Femur (tissue), 1 donor: ENCODE measurements around the gene MED16.
"Not testable (repeated sequence)": the region's sequence is repeated elsewhere in the genome, so short reads cannot be mapped to it uniquely, and the experiment has no call there.

Experiments
- DNase-seq: peaks from one replicate; pipeline ENCODE4 v3.0.0-alpha.2; 2017

The MED16 gene

GRCh38 chr19:852136-853013, 40.6 kb downstream of the MED16 start, which contains the start of gene ELANE:
Gene ELANE, plus strand, starts transcription at chr19:852303. Its CDS starts 26 bp downstream, at chr19:852329.
- DNase-seq, result no peak

DNA sequence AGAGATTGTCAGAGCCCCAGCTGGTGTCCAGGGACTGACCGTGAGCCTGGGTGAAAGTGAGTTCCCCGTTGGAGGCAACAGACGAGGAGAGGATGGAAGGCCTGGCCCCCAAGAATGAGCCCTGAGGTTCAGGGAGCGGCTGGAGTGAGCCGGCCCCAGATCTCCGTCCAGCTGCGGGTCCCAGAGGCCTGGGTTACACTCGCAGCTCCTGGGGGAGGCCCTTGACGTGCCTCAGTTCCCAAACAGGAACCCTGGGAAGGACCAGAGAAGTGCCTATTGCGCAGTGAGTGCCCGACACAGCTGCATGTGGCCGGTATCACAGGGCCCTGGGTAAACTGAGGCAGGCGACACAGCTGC, 42.0 kb downstream of the MED16 start:
- no peak for DNase-seq

- peak; percentile 89 for DNase-seq
These were observed 42.6 kb downstream of the MED16 start for GRCh38 chr19:850221-850978.

GRCh38 chr19:849195-849594, 43.8 kb downstream of the MED16 start:
- DNase-seq, result not testable (repeated sequence)

GRCh38 chr19:848386-848921, 44.5 kb downstream of the MED16 start:
- DNase-seq, result no peak

- DNase-seq, result no peak
These were observed 47.1 kb downstream of the MED16 start for GRCh38 chr19:845707-846521.

DNA sequence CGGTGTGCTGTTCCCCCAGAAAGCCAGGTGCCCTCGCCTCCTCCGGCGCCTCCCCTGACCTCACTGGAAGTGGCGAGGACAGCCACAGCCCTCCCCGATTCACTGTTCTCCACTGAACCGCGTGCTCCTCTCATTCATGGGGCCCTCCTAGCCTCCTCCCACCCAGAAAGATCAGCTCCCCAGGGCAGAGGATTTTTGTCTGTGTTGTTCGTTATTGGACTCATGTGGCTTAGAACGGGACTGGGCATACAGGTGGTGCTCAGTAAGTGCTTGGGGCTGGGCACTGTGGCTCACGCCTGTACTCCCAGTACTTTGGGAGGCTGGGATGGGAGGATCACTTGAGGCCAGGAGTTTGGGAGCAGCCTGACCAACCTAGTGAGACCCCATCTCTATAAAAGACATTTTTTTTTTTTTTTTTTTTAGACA, 48.4 kb downstream of the MED16 start:
- no peak for DNase-seq

DNA sequence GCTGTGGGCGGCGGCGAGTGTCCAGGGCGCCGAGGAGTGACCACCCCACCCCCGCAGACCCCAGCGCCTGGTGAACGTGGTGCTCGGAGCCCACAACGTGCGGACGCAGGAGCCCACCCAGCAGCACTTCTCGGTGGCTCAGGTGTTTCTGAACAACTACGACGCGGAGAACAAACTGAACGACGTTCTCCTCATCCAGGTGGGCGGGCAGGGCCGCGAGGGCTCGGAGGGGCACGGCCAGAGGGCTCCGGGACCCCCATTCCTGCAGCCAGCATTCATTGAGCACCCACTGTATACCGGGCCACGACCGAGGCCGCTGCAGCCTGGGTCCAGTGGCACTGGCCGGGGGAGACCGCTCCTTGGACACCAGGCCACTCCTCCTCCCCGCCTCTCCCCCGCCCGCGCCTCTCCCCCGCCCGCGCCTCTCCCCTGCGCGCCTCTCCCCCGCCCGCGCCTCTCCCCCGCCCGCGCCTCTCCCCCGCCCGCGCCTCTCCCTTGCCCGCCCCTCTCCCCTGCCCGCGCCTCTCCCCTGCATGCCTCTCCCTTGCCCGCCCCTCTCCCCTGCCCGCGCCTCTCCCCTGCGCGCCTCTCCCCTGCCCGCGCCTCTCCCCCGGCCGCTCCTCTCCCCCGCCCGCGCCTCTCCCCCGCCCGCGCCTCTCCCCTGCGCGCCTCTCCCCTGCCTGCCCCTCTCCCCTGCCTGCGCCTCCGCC, 49.0 kb downstream of the MED16 start:
- peak; percentile 18 for DNase-seq

GRCh38 chr19:843180-843835, 49.7 kb downstream of the MED16 start:
- DNase-seq, result peak; percentile 20

DNA sequence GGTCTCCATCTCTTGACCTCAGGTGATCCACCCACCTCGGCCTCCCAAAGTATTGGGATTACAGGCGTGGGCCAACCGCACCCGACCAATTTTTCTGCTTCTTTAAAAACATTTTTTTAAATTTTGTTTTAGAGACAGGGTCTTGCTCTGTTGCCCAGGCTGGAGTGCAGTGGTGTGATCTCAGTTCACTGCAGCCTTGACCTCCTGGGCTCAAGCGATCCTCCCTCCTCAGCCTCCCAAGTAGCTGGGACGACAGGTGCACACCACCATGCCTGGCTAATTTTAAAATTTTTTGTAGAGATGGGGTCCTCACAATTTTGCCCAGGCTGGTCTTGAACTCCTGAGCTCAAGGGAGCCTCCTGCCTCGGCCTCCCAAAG, 50.2 kb downstream of the MED16 start:
- not testable (repeated sequence) for DNase-seq

- DNase-seq, result peak; percentile 33
These were observed 52.3 kb downstream of the MED16 start, which contains the start of gene PRTN3 for GRCh38 chr19:840519-841206. Gene PRTN3, plus strand, starts transcription at chr19:840999. Its CDS starts 10 bp downstream, at chr19:841009.

- peak; percentile 26 for DNase-seq
These were observed 57.7 kb downstream of the MED16 start for GRCh38 chr19:835210-835810.

DNA sequence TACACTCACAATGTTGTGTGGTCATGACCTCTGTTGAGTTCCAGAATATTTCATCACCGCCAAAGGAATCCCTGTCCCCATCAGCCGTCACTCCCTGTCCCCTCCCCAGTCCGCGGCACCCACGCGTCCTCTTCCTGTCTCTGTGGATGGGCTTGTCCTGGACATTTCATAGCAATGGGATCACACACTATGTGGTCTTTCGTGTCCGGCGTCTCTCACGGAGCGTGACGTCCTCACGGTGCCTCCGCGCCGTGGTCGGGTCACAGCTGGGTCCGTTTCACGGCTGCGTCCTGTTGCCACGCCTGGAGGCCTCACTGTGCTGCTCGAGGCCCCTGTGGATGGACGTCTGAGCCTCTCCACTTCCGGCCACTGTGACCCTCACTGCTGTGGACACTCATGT, 58.8 kb downstream of the MED16 start:
- DNase-seq, result no peak

GRCh38 chr19:831407-832369, 61.3 kb downstream of the MED16 start:
- no peak for DNase-seq

- no peak for DNase-seq
These were observed 63.7 kb downstream of the MED16 start for GRCh38 chr19:829129-829758.

DNA sequence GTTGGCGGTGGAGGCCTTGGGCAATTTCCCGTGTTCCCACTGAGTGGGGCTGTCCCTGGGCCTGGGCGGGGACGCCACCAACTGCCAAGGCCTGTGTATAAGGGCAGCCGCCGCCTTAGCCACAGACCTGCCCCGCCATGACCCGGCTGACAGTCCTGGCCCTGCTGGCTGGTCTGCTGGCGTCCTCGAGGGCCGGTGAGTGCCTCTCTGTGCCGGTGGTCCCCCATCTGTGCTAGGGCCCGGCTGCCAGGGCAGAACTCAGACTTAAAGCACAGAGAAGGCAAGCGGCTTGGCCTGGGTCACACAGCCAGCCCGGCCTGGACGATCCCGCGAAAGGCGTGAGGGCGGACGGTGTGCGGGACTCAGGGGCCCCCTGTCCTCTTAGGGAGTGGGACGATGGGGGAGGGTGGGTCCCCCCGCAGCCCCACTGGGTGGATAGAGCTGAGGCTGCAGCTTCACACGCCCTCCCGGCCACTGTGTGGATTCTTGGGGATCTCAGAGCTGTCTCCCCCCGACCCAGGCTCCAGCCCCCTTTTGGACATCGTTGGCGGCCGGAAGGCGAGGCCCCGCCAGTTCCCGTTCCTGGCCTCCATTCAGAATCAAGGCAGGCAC, 65.2 kb downstream of the MED16 start, which contains the start of gene AZU1:
Gene AZU1, plus strand, starts transcription at position 128 of the 612 bp plus-strand sequence. Its CDS starts 10 bp downstream, at position 138.
- peak; percentile 49 for DNase-seq

DNA sequence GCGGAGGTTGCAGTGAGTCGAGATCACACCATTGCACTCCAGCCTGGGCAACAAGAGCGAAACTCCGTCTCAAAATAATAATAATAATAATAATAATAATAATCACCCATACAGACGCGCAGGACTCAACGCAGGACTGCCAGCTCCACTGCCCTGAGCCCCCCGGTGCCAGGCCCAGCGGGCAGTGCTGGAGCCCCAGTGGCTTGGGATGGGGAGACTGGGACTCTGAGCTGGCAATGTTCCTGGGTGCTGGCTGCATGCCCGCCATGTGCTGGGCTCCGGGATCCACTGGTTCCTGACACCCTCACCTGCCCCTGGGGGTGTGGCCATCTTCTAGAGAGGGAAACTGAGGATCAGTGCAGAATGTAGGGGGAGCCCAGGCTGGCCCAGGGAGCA, 65.7 kb downstream of the MED16 start:
- no peak for DNase-seq
